HUES48 (cell line): ENCODE results near the gene ITGB1.

Experiments
- H3K27ac ChIP-seq: one replicate; pipeline ENCODE4 v1.7.0; 2013; ENCODE audit warnings: low read depth, low read length, inconsistent platforms
- H3K27me3 ChIP-seq: 2 replicates; pipeline ENCODE4 v1.6.1; 2013; ENCODE audit warnings: mild to moderate bottlenecking, low read length; ENCODE audit not compliant: control insufficient read depth, insufficient read depth
- H3K36me3 ChIP-seq: 2 replicates; pipeline ENCODE4 v1.6.1; 2013; ENCODE audit warnings: low read length; ENCODE audit not compliant: control insufficient read depth, insufficient read depth
- H3K4me1 ChIP-seq: 2 replicates; pipeline ENCODE4 v1.6.1; 2013; ENCODE audit warnings: mild to moderate bottlenecking, low read length; ENCODE audit not compliant: control insufficient read depth, insufficient read depth
- H3K4me3 ChIP-seq: 2 replicates; pipeline ENCODE4 v1.5.1; 2013; ENCODE audit warnings: mild to moderate bottlenecking, low read depth, low read length
- H3K9ac ChIP-seq: 2 replicates; pipeline ENCODE4 v1.6.1; 2013; ENCODE audit warnings: mild to moderate bottlenecking, low read depth, low read length, moderate library complexity
- H3K9me3 ChIP-seq: 2 replicates; pipeline ENCODE4 v1.6.1; 2013; ENCODE audit warnings: low read length; ENCODE audit not compliant: control insufficient read depth, insufficient read depth

Gene ITGB1

DNA sequence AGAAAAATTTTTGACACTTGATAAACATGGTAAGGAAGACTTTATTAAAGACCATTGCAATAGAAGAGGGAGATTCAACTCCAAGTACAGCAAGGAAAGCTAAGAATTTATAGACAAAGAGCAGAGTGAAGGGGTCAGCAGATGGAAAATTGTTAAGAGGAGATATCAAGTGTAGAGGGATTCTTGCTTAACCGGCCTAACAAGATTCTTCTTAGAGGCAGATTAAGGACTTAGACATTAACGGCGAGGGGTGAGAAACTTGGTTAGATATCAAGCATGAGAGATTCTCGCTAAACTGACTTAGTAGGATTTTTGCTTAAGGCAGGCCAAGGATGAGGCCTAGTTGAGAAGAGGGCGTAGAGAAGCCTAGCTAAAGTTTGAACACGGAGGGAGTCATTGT, 76.0 kb downstream of the ITGB1 start:
- H3K27ac ChIP-seq = no peak overlapping the region

GRCh38 chr10:32878646-32879045, 79.4 kb downstream of the ITGB1 start:
- H3K27ac ChIP-seq = no peak overlapping the region
- no peaks in the 10 kb centered on the region for H3K9me3 ChIP-seq
- H3K27me3 ChIP-seq = 0 out of 2 replicates have a peak, but pooled peaks cover 3% of the 10 kb centered on the region
- H3K4me1 ChIP-seq = peaks cover 7% of the 10 kb centered on the region
- H3K36me3 ChIP-seq = no peaks in the 10 kb centered on the region
- H3K9ac ChIP-seq = no peak overlapping the region
- no peak overlapping the region for H3K4me3 ChIP-seq

More for the DNA sequence above, 76.0 kb downstream of the ITGB1 start:
- H3K9ac ChIP-seq = no peak overlapping the region
- H3K9me3 ChIP-seq = no peaks in the 10 kb centered on the region
- peaks cover 7% of the 10 kb centered on the region for H3K4me1 ChIP-seq
- no peak overlapping the region for H3K4me3 ChIP-seq
- no peaks in the 10 kb centered on the region for H3K27me3 ChIP-seq
- H3K36me3 ChIP-seq = no peaks in the 10 kb centered on the region

DNA sequence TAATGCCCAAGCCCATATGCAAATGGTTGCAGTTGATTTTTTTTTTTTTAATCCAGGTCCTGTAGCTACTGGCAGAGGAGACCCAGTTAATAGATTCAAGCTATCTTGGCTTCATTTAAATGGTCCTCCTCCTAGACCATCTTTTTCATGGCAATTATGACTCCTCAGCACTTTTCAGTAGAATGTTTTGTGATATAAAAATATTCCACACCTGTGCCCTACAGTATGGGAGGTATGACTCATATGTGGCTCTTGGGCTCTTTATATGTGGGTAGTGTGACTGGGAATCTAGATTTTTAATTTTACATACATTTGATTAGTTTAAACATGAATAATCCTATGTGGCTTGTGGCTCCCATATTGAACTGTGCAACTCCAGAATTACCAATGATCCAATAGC, 80.1 kb downstream of the ITGB1 start:
- Histone ChIP-seq H3K4me1 (peaks cover 7% of the 10 kb centered on the region), H3K9me3 (no peaks in the 10 kb centered on the region), H3K27me3 (0 out of 2 replicates have a peak, but pooled peaks cover 6% of the 10 kb centered on the region), H3K9ac (no peak overlapping the region), H3K27ac (no peak overlapping the region), H3K4me3 (no peak overlapping the region), H3K36me3 (no peaks in the 10 kb centered on the region)

- Histone ChIP-seq H3K9me3 (no peaks in the 10 kb centered on the region), H3K27ac (no peak overlapping the region), H3K36me3 (no peaks in the 10 kb centered on the region), H3K4me3 (no peak overlapping the region), H3K9ac (no peak overlapping the region), H3K27me3 (no peaks in the 10 kb centered on the region), H3K4me1 (no peaks in the 10 kb centered on the region)
Measured at GRCh38 chr10:32865170-32865569, 92.9 kb downstream of the ITGB1 start.

DNA sequence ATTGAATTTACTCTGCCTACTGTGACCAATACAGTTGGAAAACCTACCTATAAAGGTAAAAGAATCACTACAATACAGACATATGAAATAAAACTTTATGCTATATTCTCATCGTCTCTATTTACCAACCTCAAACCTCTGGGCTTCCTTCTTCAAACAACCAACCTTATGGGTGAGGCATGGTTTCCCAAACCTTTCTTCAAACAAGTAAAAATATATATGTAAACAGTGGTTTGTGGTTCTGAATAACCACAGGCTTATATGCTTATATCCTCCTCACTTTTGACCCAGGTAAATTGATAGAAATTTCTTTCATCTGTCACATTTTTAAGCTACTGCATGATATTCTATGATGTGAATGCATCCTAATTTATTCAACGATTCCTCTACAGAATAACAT, 103.6 kb downstream of the ITGB1 start:
- Histone ChIP-seq H3K36me3 (no peaks in the 10 kb centered on the region), H3K27ac (no peak overlapping the region), H3K4me3 (no peak overlapping the region), H3K4me1 (no peaks in the 10 kb centered on the region), H3K9ac (no peak overlapping the region), H3K9me3 (no peaks in the 10 kb centered on the region), H3K27me3 (no peaks in the 10 kb centered on the region)

GRCh38 chr10:32851301-32851700, 106.7 kb downstream of the ITGB1 start:
- no peak overlapping the region for H3K27ac ChIP-seq
- no peak overlapping the region for H3K9ac ChIP-seq
- no peaks in the 10 kb centered on the region for H3K27me3 ChIP-seq
- no peaks in the 10 kb centered on the region for H3K9me3 ChIP-seq
- H3K4me1 ChIP-seq = no peaks in the 10 kb centered on the region
- no peak overlapping the region for H3K4me3 ChIP-seq
- no peaks in the 10 kb centered on the region for H3K36me3 ChIP-seq
